Measurements from ENCODE around the gene ABITRAM.
A peak's percentile ranks its signal among the peaks of the same experiment; 100 is the strongest.
"Not testable (repeated sequence)": the region's sequence is repeated elsewhere in the genome, so short reads cannot be mapped to it uniquely, and the experiment has no call there.

Gene ABITRAM, protein sequence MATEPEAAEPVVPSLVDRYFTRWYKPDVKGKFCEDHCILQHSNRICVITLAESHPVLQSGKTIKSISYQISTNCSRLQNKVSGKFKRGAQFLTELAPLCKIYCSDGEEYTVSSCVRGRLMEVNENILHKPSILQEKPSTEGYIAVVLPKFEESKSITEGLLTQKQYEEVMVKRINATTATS

GRCh38 chr9:108934323-108934893 lies at the start of gene ABITRAM:
Gene ABITRAM (plus strand): TSS chr9:108934400. CDS start chr9:108934487, 87 bp downstream.
- Histone ChIP-seq H3K4me3 (ENCODE audit: low read depth in 1 of 2, low read length in 2 of 2) (peak within 1 kb of the TSS; percentile 93 to 100), H3K27me3 (ENCODE audit: control insufficient read depth in 1 of 2, insufficient read depth in 2 of 2, low read length in 2 of 2) (no peaks in the 10 kb centered on the region), H3K27ac (ENCODE audit: low read depth, low read length) (peak within 1 kb of the TSS; percentile 90), H3K4me1 (ENCODE audit: control insufficient read depth in 1 of 2, insufficient read depth in 2 of 2, low read length in 2 of 2) (peaks cover 12 to 16% of the 10 kb centered on the region in 2 donors), H3K9me3 (ENCODE audit: control insufficient read depth in 1 of 2, low read length in 2 of 2) (no peaks in the 10 kb centered on the region), H3K9ac (ENCODE audit: low read depth in 1 of 2, low read length in 2 of 2) (peak within 1 kb of the TSS; percentile 77 to 86), H3K36me3 (ENCODE audit: control insufficient read depth in 1 of 2, insufficient read depth in 2 of 2, low read length in 2 of 2) (peaks cover 1 to 2% of the 10 kb centered on the region in 2 donors)

- Histone ChIP-seq H3K27me3 (ENCODE audit: control insufficient read depth in 1 of 2, insufficient read depth in 2 of 2, low read length in 2 of 2) (no peaks in the 10 kb centered on the region), H3K36me3 (ENCODE audit: control insufficient read depth in 1 of 2, insufficient read depth in 2 of 2, low read length in 2 of 2) (peaks cover 10 to 22% of the 10 kb centered on the region in 2 donors), H3K9me3 (ENCODE audit: control insufficient read depth in 1 of 2, low read length in 2 of 2) (no peaks in the 10 kb centered on the region), H3K9ac (ENCODE audit: low read depth in 1 of 2, low read length in 2 of 2) (no peak overlapping the region), H3K4me1 (ENCODE audit: control insufficient read depth in 1 of 2, insufficient read depth in 2 of 2, low read length in 2 of 2) (peaks cover 4 to 6% of the 10 kb centered on the region in 2 donors), H3K27ac (ENCODE audit: low read depth, low read length) (no peak overlapping the region), H3K4me3 (ENCODE audit: low read depth in 1 of 2, low read length in 2 of 2) (no peak overlapping the region)
Measured at GRCh38 chr9:108884701-108885100, 49.5 kb upstream of the ABITRAM start.

DNA sequence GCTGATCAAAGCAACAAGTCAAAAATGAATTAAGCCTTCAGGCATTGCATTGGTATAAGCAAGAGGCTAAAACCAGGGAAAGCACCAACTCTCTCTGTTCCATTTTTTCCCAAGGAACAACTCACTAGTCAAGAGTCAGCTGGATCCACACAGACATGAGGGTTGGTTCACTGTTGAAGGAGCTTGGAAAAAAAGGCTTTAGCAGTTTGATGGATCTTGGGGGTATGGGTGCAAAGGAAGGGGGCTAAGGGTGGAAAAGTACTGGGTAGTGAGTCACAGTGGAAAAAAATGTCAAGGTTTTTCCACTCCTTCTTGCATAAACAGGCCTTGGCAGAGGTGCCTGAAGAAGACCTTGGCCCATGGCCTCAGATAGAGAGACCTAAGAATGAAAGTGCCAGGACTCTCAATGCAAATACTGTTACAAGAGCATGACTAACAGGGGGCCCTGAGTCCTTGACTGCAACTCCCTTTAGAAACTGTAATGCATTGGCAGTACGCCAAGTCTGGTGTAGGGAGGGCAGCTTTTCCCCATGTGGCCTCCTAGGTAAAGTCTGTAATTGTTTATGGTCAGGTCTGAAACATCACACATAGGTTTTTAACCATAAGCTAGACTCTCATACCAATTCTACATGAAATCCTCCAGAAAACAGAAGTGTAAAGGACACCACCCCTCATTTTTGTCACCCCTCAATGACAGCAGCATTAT lies 48.4 kb upstream of the ABITRAM start:
- Histone ChIP-seq H3K9ac (ENCODE audit: low read depth in 1 of 2, low read length in 2 of 2) (no peak overlapping the region), H3K36me3 (ENCODE audit: control insufficient read depth in 1 of 2, insufficient read depth in 2 of 2, low read length in 2 of 2) (peaks cover 11 to 30% of the 10 kb centered on the region in 2 donors), H3K27ac (ENCODE audit: low read depth, low read length) (no peak overlapping the region), H3K4me3 (ENCODE audit: low read depth in 1 of 2, low read length in 2 of 2) (no peak overlapping the region), H3K4me1 (ENCODE audit: control insufficient read depth in 1 of 2, insufficient read depth in 2 of 2, low read length in 2 of 2) (peaks cover 4 to 6% of the 10 kb centered on the region in 2 donors), H3K27me3 (ENCODE audit: control insufficient read depth in 1 of 2, insufficient read depth in 2 of 2, low read length in 2 of 2) (no peaks in the 10 kb centered on the region), H3K9me3 (ENCODE audit: control insufficient read depth in 1 of 2, low read length in 2 of 2) (no peaks in the 10 kb centered on the region)

GRCh38 chr9:108886594-108887271 lies 47.5 kb upstream of the ABITRAM start:
- H3K27me3 ChIP-seq (ENCODE audit: control insufficient read depth in 1 of 2, insufficient read depth in 2 of 2, low read length in 2 of 2); H3K9ac ChIP-seq (ENCODE audit: low read depth in 1 of 2, low read length in 2 of 2); H3K4me1 ChIP-seq (ENCODE audit: control insufficient read depth in 1 of 2, insufficient read depth in 2 of 2, low read length in 2 of 2); H3K27ac ChIP-seq (ENCODE audit: low read depth, low read length); H3K4me3 ChIP-seq (ENCODE audit: low read depth in 1 of 2, low read length in 2 of 2); H3K9me3 ChIP-seq (ENCODE audit: control insufficient read depth in 1 of 2, low read length in 2 of 2): not testable (repeated sequence)
- peaks cover 18 to 39% of the 10 kb centered on the region in 2 donors for H3K36me3 ChIP-seq (ENCODE audit: control insufficient read depth in 1 of 2, insufficient read depth in 2 of 2, low read length in 2 of 2)

GRCh38 chr9:108889649-108890067 lies 44.5 kb upstream of the ABITRAM start:
- peaks cover 45 to 58% of the 10 kb centered on the region in 2 donors for H3K36me3 ChIP-seq (ENCODE audit: control insufficient read depth in 1 of 2, insufficient read depth in 2 of 2, low read length in 2 of 2)
- no peak overlapping the region for H3K27ac ChIP-seq (ENCODE audit: low read depth, low read length)
- no peak overlapping the region for H3K9ac ChIP-seq (ENCODE audit: low read depth in 1 of 2, low read length in 2 of 2)
- H3K27me3 ChIP-seq (ENCODE audit: control insufficient read depth in 1 of 2, insufficient read depth in 2 of 2, low read length in 2 of 2): no peaks in the 10 kb centered on the region
- no peaks in the 10 kb centered on the region for H3K9me3 ChIP-seq (ENCODE audit: control insufficient read depth in 1 of 2, low read length in 2 of 2)
- H3K4me3 ChIP-seq (ENCODE audit: low read depth in 1 of 2, low read length in 2 of 2): no peak overlapping the region
- peaks cover 4 to 6% of the 10 kb centered on the region in 2 donors for H3K4me1 ChIP-seq (ENCODE audit: control insufficient read depth in 1 of 2, insufficient read depth in 2 of 2, low read length in 2 of 2)

GRCh38 chr9:108894225-108894997 lies 39.8 kb upstream of the ABITRAM start:
- H3K4me3 ChIP-seq (ENCODE audit: low read depth in 1 of 2, low read length in 2 of 2): no peak overlapping the region
- peaks cover 52 to 90% of the 10 kb centered on the region in 2 donors for H3K36me3 ChIP-seq (ENCODE audit: control insufficient read depth in 1 of 2, insufficient read depth in 2 of 2, low read length in 2 of 2)
- H3K4me1 ChIP-seq (ENCODE audit: control insufficient read depth in 1 of 2, insufficient read depth in 2 of 2, low read length in 2 of 2): no peaks in the 10 kb centered on the region

DNA sequence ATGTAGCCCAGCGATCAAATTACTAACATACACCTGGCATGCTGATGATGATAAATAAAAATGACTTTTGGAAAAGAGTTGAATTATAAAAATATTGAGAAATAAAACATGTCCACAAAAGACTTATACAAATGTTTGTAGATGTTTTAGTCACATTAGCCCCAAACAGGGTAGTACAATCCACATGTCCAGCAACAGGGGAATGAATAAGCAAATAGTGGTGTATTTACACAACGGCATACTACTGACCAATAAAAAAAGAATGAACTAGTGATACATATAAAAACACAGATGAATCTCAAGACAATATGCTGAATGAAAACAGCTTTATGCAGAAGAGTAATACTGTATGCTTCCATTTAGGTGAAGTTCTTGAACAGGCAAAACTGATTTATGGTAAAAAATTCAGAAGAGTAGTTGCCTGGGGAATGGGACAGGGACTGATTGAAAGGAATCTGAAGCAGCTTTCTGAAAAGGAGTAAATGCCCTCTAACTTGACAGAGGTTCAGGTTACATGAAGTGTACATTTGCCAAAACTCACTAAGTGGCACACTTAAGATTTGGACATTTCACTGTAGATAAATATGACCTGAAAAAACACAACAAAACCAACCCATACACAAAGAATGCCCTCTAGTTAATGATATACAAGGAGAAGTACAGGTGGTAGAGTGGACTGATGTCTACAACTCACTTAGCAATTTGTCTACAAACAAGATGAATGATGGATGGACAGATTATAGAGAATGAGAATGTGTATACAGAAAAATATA lies 36.7 kb upstream of the ABITRAM start:
- no peak overlapping the region for H3K4me3 ChIP-seq (ENCODE audit: low read depth in 1 of 2, low read length in 2 of 2)
- H3K27me3 ChIP-seq (ENCODE audit: control insufficient read depth in 1 of 2, insufficient read depth in 2 of 2, low read length in 2 of 2): no peaks in the 10 kb centered on the region
- no peaks in the 10 kb centered on the region for H3K4me1 ChIP-seq (ENCODE audit: control insufficient read depth in 1 of 2, insufficient read depth in 2 of 2, low read length in 2 of 2)
- H3K27ac ChIP-seq (ENCODE audit: low read depth, low read length): no peak overlapping the region
- H3K9ac ChIP-seq (ENCODE audit: low read depth in 1 of 2, low read length in 2 of 2): no peak overlapping the region
- peaks cover 51 to 87% of the 10 kb centered on the region in 2 donors for H3K36me3 ChIP-seq (ENCODE audit: control insufficient read depth in 1 of 2, insufficient read depth in 2 of 2, low read length in 2 of 2)
- no peaks in the 10 kb centered on the region for H3K9me3 ChIP-seq (ENCODE audit: control insufficient read depth in 1 of 2, low read length in 2 of 2)

More at GRCh38 chr9:108894225-108894997, 39.8 kb upstream of the ABITRAM start:
- Histone ChIP-seq H3K27ac (ENCODE audit: low read depth, low read length) (no peak overlapping the region), H3K9ac (ENCODE audit: low read depth in 1 of 2, low read length in 2 of 2) (no peak overlapping the region), H3K27me3 (ENCODE audit: control insufficient read depth in 1 of 2, insufficient read depth in 2 of 2, low read length in 2 of 2) (no peaks in the 10 kb centered on the region), H3K9me3 (ENCODE audit: control insufficient read depth in 1 of 2, low read length in 2 of 2) (no peaks in the 10 kb centered on the region)

GRCh38 chr9:108899023-108899695 lies 35.0 kb upstream of the ABITRAM start:
- H3K27ac ChIP-seq (ENCODE audit: low read depth, low read length); H3K9me3 ChIP-seq (ENCODE audit: control insufficient read depth in 1 of 2, low read length in 2 of 2); H3K9ac ChIP-seq (ENCODE audit: low read depth in 1 of 2, low read length in 2 of 2); H3K4me1 ChIP-seq (ENCODE audit: control insufficient read depth in 1 of 2, insufficient read depth in 2 of 2, low read length in 2 of 2); H3K27me3 ChIP-seq (ENCODE audit: control insufficient read depth in 1 of 2, insufficient read depth in 2 of 2, low read length in 2 of 2); H3K4me3 ChIP-seq (ENCODE audit: low read depth in 1 of 2, low read length in 2 of 2): not testable (repeated sequence)
- H3K36me3 ChIP-seq (ENCODE audit: control insufficient read depth in 1 of 2, insufficient read depth in 2 of 2, low read length in 2 of 2): peaks cover 49 to 86% of the 10 kb centered on the region in 2 donors

- Histone ChIP-seq H3K9me3 (ENCODE audit: control insufficient read depth in 1 of 2, low read length in 2 of 2) (no peaks in the 10 kb centered on the region), H3K4me1 (ENCODE audit: control insufficient read depth in 1 of 2, insufficient read depth in 2 of 2, low read length in 2 of 2) (no peaks in the 10 kb centered on the region), H3K27ac (ENCODE audit: low read depth, low read length) (no peak overlapping the region), H3K36me3 (ENCODE audit: control insufficient read depth in 1 of 2, insufficient read depth in 2 of 2, low read length in 2 of 2) (peaks cover 41 to 78% of the 10 kb centered on the region in 2 donors), H3K4me3 (ENCODE audit: low read depth in 1 of 2, low read length in 2 of 2) (no peak overlapping the region), H3K9ac (ENCODE audit: low read depth in 1 of 2, low read length in 2 of 2) (no peak overlapping the region), H3K27me3 (ENCODE audit: control insufficient read depth in 1 of 2, insufficient read depth in 2 of 2, low read length in 2 of 2) (no peaks in the 10 kb centered on the region)
Measured at GRCh38 chr9:108900176-108900575, 34.0 kb upstream of the ABITRAM start.
